Mononuclear cell (primary cell): ENCODE results near the gene PPFIA2. TPM values are rescaled to one million over a fixed set of nuclear protein-coding genes. Genes with fewer than 3 reads are reported as not detected.
"Not testable (repeated sequence)": the region's sequence is repeated elsewhere in the genome, so short reads cannot be mapped to it uniquely, and the experiment has no call there.

Experiments used
- H3K27me3 ChIP-seq: 2 replicates; pipeline ENCODE4 v1.6.0; 2011; ENCODE audit warnings: low read length, control low read depth; ENCODE audit not compliant: insufficient read depth
- H3K4me1 ChIP-seq: 2 replicates; pipeline ENCODE4 v1.5.1; 2011; ENCODE audit warnings: mild to moderate bottlenecking, low read length, control low read depth; ENCODE audit not compliant: insufficient read depth
- H3K4me3 ChIP-seq: 2 replicates; pipeline ENCODE4 v1.5.1; 2011; ENCODE audit warnings: mild to moderate bottlenecking, low read length, moderate library complexity
- H3K9me3 ChIP-seq: 2 replicates; pipeline ENCODE4 v1.5.1; 2011; ENCODE audit warnings: low read depth, mild to moderate bottlenecking, control low read depth, low read length
- total RNA-seq: library from RNA; depleted of rRNA; stranded (reverse); fragments of >200 nt; gene quantifications from one replicate; pipeline ENCODE4 v1.2.3, GENCODE V29; 2012

The PPFIA2 gene
- total RNA-seq, 1 donor: not detected

- H3K27me3 ChIP-seq: no peaks in the 10 kb centered on the region
- no peak overlapping the region for H3K4me3 ChIP-seq
- H3K4me1 ChIP-seq: no peaks in the 10 kb centered on the region
- no peaks in the 10 kb centered on the region for H3K9me3 ChIP-seq
These were observed 527.4 kb downstream of the PPFIA2 start for GRCh38 chr12:81231574-81232368.

- no peaks in the 10 kb centered on the region for H3K4me1 ChIP-seq
- no peak overlapping the region for H3K4me3 ChIP-seq
- H3K9me3 ChIP-seq: no peaks in the 10 kb centered on the region
- H3K27me3 ChIP-seq: no peaks in the 10 kb centered on the region
These were observed 529.4 kb downstream of the PPFIA2 start for GRCh38 chr12:81229759-81230158.

- Histone ChIP-seq H3K4me3 (no peak overlapping the region), H3K27me3 (no peaks in the 10 kb centered on the region), H3K9me3 (no peaks in the 10 kb centered on the region), H3K4me1 (no peaks in the 10 kb centered on the region)
These were observed 534.5 kb downstream of the PPFIA2 start for GRCh38 chr12:81224626-81225025.

- H3K4me1 ChIP-seq: no peaks in the 10 kb centered on the region
- no peaks in the 10 kb centered on the region for H3K9me3 ChIP-seq
- no peak overlapping the region for H3K4me3 ChIP-seq
- no peaks in the 10 kb centered on the region for H3K27me3 ChIP-seq
These were observed 536.1 kb downstream of the PPFIA2 start for GRCh38 chr12:81222846-81223592.

GRCh38 chr12:81221681-81222080, 537.5 kb downstream of the PPFIA2 start:
- no peaks in the 10 kb centered on the region for H3K9me3 ChIP-seq
- H3K4me3 ChIP-seq: no peak overlapping the region
- H3K4me1 ChIP-seq: no peaks in the 10 kb centered on the region
- H3K27me3 ChIP-seq: no peaks in the 10 kb centered on the region

GRCh38 chr12:81216739-81217138, 542.4 kb downstream of the PPFIA2 start:
- no peaks in the 10 kb centered on the region for H3K4me1 ChIP-seq
- H3K4me3 ChIP-seq: no peak overlapping the region
- H3K9me3 ChIP-seq: no peaks in the 10 kb centered on the region
- H3K27me3 ChIP-seq: no peaks in the 10 kb centered on the region

- Histone ChIP-seq H3K9me3 (no peaks in the 10 kb centered on the region), H3K4me1 (no peaks in the 10 kb centered on the region), H3K4me3 (no peak overlapping the region), H3K27me3 (no peaks in the 10 kb centered on the region)
These were observed 546.0 kb downstream of the PPFIA2 start for GRCh38 chr12:81212996-81213696.

- no peaks in the 10 kb centered on the region for H3K9me3 ChIP-seq
- no peaks in the 10 kb centered on the region for H3K27me3 ChIP-seq
- H3K4me3 ChIP-seq: no peak overlapping the region
- H3K4me1 ChIP-seq: no peaks in the 10 kb centered on the region
These were observed 547.8 kb downstream of the PPFIA2 start for GRCh38 chr12:81211306-81211705.

GRCh38 chr12:81209772-81210225, 549.4 kb downstream of the PPFIA2 start:
- not testable (repeated sequence) for H3K4me1 ChIP-seq, H3K9me3 ChIP-seq, H3K4me3 ChIP-seq, H3K27me3 ChIP-seq

GRCh38 chr12:81209012-81209411, 550.1 kb downstream of the PPFIA2 start:
- Histone ChIP-seq H3K4me1 (no peaks in the 10 kb centered on the region), H3K27me3 (no peaks in the 10 kb centered on the region), H3K9me3 (no peaks in the 10 kb centered on the region), H3K4me3 (no peak overlapping the region)

- H3K4me1 ChIP-seq: no peaks in the 10 kb centered on the region
- H3K4me3 ChIP-seq: no peak overlapping the region
- H3K27me3 ChIP-seq: no peaks in the 10 kb centered on the region
- no peaks in the 10 kb centered on the region for H3K9me3 ChIP-seq
These were observed 550.8 kb downstream of the PPFIA2 start for GRCh38 chr12:81208187-81208911.
